ENCODE measurements around the gene SCUBE3. TPM values are rescaled to one million over a fixed set of nuclear protein-coding genes. Genes with fewer than 3 reads are reported as not detected.

Gene SCUBE3
- total and polyA plus RNA-seq, 2 experiments from 2014 or later: 8.7 to 10.2 TPM

DNA sequence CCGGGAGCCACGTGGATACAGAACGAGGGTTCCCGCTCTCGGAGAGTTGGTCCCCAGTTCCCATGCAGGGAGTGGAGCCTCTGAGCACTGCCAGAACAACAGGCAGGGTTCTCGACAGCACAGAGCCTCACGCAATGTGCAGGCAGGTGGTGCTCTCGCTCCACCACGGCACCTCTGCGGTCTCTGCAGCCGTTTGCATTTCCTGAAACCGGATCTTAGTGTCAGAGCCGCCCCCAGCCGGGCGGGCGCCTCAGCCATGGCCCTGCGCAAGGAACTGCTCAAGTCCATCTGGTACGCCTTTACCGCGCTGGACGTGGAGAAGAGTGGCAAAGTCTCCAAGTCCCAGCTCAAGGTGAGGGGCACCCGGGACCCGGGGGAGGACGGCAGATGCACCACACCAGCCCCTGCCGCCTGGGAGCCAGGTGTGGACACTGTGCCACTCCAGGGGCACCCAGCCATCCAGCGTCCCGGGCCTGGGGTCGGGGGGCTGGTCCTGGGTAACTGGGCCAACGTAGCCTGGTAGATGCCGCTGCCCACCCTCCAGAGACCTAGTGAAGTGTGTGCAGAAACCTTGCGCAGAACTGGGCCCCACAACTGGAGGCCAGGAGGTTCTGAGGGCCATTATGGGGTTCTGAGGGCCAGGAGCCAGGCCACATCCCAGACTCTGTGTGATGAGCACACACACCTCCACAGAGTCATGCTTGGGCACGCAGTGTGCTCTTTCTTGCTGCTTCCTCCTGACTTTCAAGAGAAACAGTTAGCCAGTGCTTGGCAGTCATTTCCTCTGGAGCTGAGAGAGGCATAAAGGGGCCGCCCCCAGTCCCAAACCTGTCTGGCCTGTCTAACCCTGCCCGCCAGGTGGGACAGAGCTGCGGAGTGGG, 84.1 kb downstream of the SCUBE3 start, which contains the start of gene DEF6:
DEF6 (plus strand) TSS at position 218 of the 881 bp plus-strand sequence; CDS start at position 257, 39 bp downstream.
- no peak for TF ChIP-seq EZH2phosphoT487 (IDR thresholded peaks at IDR 0.05; ENCODE audit: low read depth, severe bottlenecking, unreplicated experiment)
- peak; percentile 90 for TF ChIP-seq CTCF (IDR thresholded peaks at IDR 0.05; ENCODE audit: poor library complexity)
- peak; percentile 91 for DNase-seq (ENCODE audit: low spot score)
- no peak within 1 kb of the TSS for H3K4me3 ChIP-seq
- H4K20me1 ChIP-seq (ENCODE audit: insufficient read depth, poor library complexity, severe bottlenecking): no peaks in the 10 kb centered on the region
- no peaks in the 10 kb centered on the region for H3K79me2 ChIP-seq
- H3K9me3 ChIP-seq (ENCODE audit: low read depth): no peaks in the 10 kb centered on the region
- peak within 1 kb of the TSS; percentile 43 for H2AFZ ChIP-seq
- H3K4me2 ChIP-seq: peak within 1 kb of the TSS; percentile 81
- WGBS (ENCODE audit: low lambda C conversion rate, missing lambda C conversion rate): 32% methylated on average over 35 of the region's 35 CpGs
- H3K27ac ChIP-seq: peak within 1 kb of the TSS; percentile 49
- no peaks in the 10 kb centered on the region for H3K36me3 ChIP-seq (replicated peaks; ENCODE audit: insufficient read depth, low read depth)
- peaks cover 5% of the 10 kb centered on the region for H3K4me1 ChIP-seq (ENCODE audit: insufficient read depth)
- no peaks in the 10 kb centered on the region for H3K9me2 ChIP-seq (replicated peaks; ENCODE audit: insufficient read depth)
- H3K27me3 ChIP-seq: no peaks in the 10 kb centered on the region

DNA sequence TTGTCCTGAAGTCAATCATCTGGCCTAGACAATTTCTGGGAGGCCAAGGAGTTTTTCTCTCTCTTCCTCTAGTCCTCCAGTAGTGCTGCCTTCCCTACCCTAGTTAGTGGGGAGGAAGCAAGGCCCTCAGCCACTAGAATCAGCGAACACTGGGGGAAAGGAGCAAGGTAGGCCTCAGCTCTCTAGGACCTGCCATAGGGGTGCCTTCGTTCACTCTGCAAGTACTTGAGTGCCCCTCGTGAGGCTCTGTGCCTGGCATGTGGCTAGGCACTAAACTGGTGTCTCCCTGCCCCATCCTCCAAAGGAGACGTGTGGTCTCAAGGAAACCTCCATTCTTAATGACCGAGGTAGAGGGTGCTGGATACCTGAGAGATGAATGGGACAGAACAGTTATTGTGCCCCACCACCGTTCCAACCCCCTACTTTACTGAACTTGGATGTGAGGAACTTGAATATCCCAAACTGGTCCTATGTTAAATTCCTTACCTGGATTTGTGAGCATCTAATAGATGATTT, 84.9 kb downstream of the SCUBE3 start:
- H3K9me2 ChIP-seq (replicated peaks; ENCODE audit: insufficient read depth): no peaks in the 10 kb centered on the region
- H3K36me3 ChIP-seq (replicated peaks; ENCODE audit: insufficient read depth, low read depth): no peaks in the 10 kb centered on the region
- DNase-seq (ENCODE audit: low spot score): no peak
- H2AFZ ChIP-seq: no peak overlapping the region
- H4K20me1 ChIP-seq (ENCODE audit: insufficient read depth, poor library complexity, severe bottlenecking): no peaks in the 10 kb centered on the region
- H3K9me3 ChIP-seq (ENCODE audit: low read depth): no peaks in the 10 kb centered on the region
- no peak overlapping the region for H3K27ac ChIP-seq
- no peak for TF ChIP-seq EZH2phosphoT487 (IDR thresholded peaks at IDR 0.05; ENCODE audit: low read depth, severe bottlenecking, unreplicated experiment)
- TF ChIP-seq EZH2 (IDR thresholded peaks at IDR 0.05; ENCODE audit: borderline replicate concordance): no peak
- TF ChIP-seq CTCF (IDR thresholded peaks at IDR 0.05; ENCODE audit: poor library complexity): no peak
- no peaks in the 10 kb centered on the region for H3K79me2 ChIP-seq
- peaks cover 10% of the 10 kb centered on the region for H3K4me1 ChIP-seq (ENCODE audit: insufficient read depth)
- no peak overlapping the region for H3K4me3 ChIP-seq
- H3K4me2 ChIP-seq: peak overlapping the region; percentile 81
- no peaks in the 10 kb centered on the region for H3K27me3 ChIP-seq
- WGBS (ENCODE audit: low lambda C conversion rate, missing lambda C conversion rate): 97% methylated on average over 6 of the region's 6 CpGs

GRCh38 chr6:35299674-35300073, 85.9 kb downstream of the SCUBE3 start:
- Histone ChIP-seq H2AFZ (no peak overlapping the region), H3K27me3 (no peaks in the 10 kb centered on the region), H4K20me1 (ENCODE audit: insufficient read depth, poor library complexity, severe bottlenecking) (no peaks in the 10 kb centered on the region), H3K4me2 (no peak overlapping the region), H3K4me1 (ENCODE audit: insufficient read depth) (peaks cover 10% of the 10 kb centered on the region), H3K36me3 (replicated peaks; ENCODE audit: insufficient read depth, low read depth) (no peaks in the 10 kb centered on the region), H3K4me3 (no peak overlapping the region), H3K9me2 (replicated peaks; ENCODE audit: insufficient read depth) (no peaks in the 10 kb centered on the region), H3K27ac (no peak overlapping the region), H3K79me2 (no peaks in the 10 kb centered on the region), H3K9me3 (ENCODE audit: low read depth) (no peaks in the 10 kb centered on the region)
- TF ChIP-seq EZH2phosphoT487 (IDR thresholded peaks at IDR 0.05; ENCODE audit: low read depth, severe bottlenecking, unreplicated experiment) (no peak), CTCF (IDR thresholded peaks at IDR 0.05; ENCODE audit: poor library complexity) (no peak), EZH2 (IDR thresholded peaks at IDR 0.05; ENCODE audit: borderline replicate concordance) (no peak)
- DNase-seq (ENCODE audit: low spot score): no peak
- 95% methylated on average over 4 of the region's 4 CpGs for WGBS (ENCODE audit: low lambda C conversion rate, missing lambda C conversion rate)

All from hepatocyte (in vitro differentiated cells).